GM13977 (cell line): Measurements from ENCODE around the gene OR9I1.

Experiments used
- DNase-seq: peaks from one replicate; pipeline ENCODE4 v3.0.0; 2012; ENCODE audit warnings: low spot score
- in situ Hi-C: fragments of 300-500 bp; cut with MboI; formaldehyde crosslinking; loops from one replicate; pipeline ENCODE4 v1.12.0; 2022; ENCODE audit warnings: low sequenced_read_pairs, low pct_unique_long_range_greater_than_20kb, mixed read lengths, inconsistent platforms; ENCODE audit not compliant: unreplicated experiment
- TF ChIP-seq, protein P1 (sequence below): IDR thresholded peaks from 2 replicates; pipeline ENCODE4 v1.5.1; 2012; ENCODE audit warnings: mild to moderate bottlenecking, control low read depth; ENCODE audit not compliant: insufficient read depth; ENCODE audit errors: extremely low read depth, missing control alignments

Gene OR9I1

DNA sequence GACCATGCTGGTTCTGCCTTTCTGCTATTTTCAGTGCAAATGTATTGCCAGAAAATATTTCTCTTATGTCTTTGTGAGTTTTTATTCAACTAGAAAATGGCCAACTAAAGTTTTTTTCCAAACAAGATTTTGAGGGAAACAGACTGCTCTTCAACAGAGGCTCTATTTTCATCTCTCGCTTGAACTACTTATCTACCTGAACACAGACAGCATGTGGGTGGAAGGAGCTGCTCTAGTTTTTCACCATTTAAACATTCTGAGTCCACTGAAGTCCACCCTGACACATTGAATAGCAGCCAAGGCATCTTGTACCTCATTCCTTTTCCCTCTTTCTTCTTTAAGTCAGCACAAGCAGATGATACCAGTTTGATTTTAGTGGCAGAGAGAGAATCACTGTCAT, 9.8 kb upstream of the OR9I1 start:
- TF ChIP-seq, protein P1, sequence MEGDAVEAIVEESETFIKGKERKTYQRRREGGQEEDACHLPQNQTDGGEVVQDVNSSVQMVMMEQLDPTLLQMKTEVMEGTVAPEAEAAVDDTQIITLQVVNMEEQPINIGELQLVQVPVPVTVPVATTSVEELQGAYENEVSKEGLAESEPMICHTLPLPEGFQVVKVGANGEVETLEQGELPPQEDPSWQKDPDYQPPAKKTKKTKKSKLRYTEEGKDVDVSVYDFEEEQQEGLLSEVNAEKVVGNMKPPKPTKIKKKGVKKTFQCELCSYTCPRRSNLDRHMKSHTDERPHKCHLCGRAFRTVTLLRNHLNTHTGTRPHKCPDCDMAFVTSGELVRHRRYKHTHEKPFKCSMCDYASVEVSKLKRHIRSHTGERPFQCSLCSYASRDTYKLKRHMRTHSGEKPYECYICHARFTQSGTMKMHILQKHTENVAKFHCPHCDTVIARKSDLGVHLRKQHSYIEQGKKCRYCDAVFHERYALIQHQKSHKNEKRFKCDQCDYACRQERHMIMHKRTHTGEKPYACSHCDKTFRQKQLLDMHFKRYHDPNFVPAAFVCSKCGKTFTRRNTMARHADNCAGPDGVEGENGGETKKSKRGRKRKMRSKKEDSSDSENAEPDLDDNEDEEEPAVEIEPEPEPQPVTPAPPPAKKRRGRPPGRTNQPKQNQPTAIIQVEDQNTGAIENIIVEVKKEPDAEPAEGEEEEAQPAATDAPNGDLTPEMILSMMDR = no peak
- in situ Hi-C loops = no loop called here
- no peak for DNase-seq

GRCh38 chr11:58134151-58134550, 8.8 kb upstream of the OR9I1 start:
- TF ChIP-seq, protein P1 = no peak
- in situ Hi-C loops = no loop called here

DNA sequence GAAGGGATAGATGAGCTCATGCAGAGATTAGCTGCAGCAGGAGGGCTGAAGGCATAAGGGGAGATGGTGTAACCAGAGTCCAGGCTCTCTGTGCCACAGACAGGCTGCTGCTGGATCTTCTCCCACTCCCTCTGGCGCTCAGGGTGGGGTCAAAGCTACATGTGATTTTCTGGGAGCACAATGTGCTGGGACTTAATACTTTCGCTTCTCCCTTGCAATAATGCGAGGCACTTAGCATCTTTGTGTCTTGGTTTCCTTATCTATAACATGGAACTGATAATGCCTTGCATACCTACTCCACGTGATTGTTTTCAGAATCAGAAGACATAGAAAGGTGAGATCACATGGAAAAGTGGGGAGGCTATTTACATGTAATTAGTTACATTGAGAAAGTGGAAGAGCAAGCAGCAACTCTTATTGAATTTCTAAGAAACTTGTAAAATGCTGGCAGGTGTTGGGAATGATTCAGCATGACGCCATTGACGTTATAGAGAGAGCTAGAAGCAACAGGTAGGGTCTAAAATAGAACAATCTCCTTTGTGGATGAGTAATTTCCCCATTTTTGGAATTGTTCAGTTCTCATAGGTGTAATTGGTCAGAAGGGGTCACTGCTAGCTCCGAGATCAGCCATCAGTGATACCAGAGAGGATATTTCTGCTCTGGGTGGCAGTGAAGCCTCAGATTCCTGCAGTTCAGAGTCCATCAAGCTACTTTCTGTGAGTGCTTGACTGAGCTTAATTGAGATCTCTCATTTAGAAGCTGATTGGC, 8.2 kb upstream of the OR9I1 start:
- no peak for DNase-seq
- TF ChIP-seq, protein P1 = no peak
- in situ Hi-C loops = no loop called here

More at GRCh38 chr11:58134151-58134550, 8.8 kb upstream of the OR9I1 start:
- DNase-seq = no peak

- no peak for DNase-seq
- in situ Hi-C loops = no loop called here
- TF ChIP-seq, protein P1 = no peak
These were observed 2.0 kb upstream of the OR9I1 start for GRCh38 chr11:58127350-58127749.

GRCh38 chr11:58121096-58121495, 4.2 kb downstream of the OR9I1 start:
- in situ Hi-C loops = no loop called here
- TF ChIP-seq, protein P1 = no peak
- no peak for DNase-seq

DNA sequence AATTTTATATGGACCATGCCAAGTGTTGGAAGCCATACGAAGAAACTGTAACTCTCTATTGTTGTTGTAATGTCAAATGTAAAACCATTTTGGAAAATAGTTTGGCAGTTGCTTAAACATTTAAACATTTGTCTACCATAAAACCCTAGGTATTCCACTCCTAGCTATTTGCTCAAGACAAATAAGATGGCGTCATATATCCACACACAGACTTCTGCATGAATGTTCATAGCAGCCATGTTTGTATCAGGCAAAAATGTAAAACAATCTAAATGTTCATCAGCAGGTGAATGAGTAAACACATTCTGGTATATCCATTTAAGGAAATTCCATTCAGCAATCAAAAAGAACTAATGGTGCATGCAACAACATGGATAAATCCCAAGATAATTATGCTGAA, 27.9 kb downstream of the OR9I1 start:
- TF ChIP-seq, protein P1 = no peak
- in situ Hi-C loops = no loop called here
- DNase-seq = no peak
